H1 (cell line): ENCODE data around the gene THRB. TPM values are rescaled to one million over a fixed set of nuclear protein-coding genes. Genes with fewer than 3 reads are reported as not detected.

Experiments
- CTCF ChIA-PET: fragments of 300-600 bp; sonication (Branson Sonifier 250); formaldehyde crosslinking; loops from one replicate; lab custom pipeline; 2021; ENCODE audit not compliant: partially characterized antibody; lab: Charles Lee
- POLR2A ChIA-PET: fragments of 300-600 bp; sonication (Branson Sonifier 250); formaldehyde crosslinking; loops from one replicate; lab custom pipeline; 2021; ENCODE audit warnings: inconsistent platforms; ENCODE audit not compliant: partially characterized antibody; lab: Charles Lee
- DNase-seq, 2 experiments: peaks; one replicate each; pipeline versions ENCODE4 v3.0.0 to v3.0.0-alpha.2; 2010 to 2022; ENCODE audit warnings: low spot score in 2 of 2, low read depth in 1 of 2, mixed read lengths in 1 of 2
- FAIRE-seq: peaks from 2 replicates; lab custom pipeline; 2011; peaks lifted over from hg19 to GRCh38; lab: Jason Lieb, UNC
- H2AFZ ChIP-seq: 2 replicates; pipeline ENCODE4 v1.8.1; 2012; ENCODE audit warnings: low read length, inconsistent platforms
- H2AK5ac ChIP-seq: 2 replicates; pipeline ENCODE4 v1.6.1; 2013; ENCODE audit warnings: low read depth, low read length
- H2BK120ac ChIP-seq: replicated peaks from 2 replicates; pipeline ENCODE3; 2013; ENCODE audit warnings: low read depth, low read length, inconsistent platforms
- H2BK12ac ChIP-seq: 2 replicates; pipeline ENCODE4 v1.6.1; 2013; ENCODE audit warnings: low read depth, low read length
- H2BK15ac ChIP-seq: 2 replicates; pipeline ENCODE4 v1.6.1; 2013; ENCODE audit warnings: low read length
- H2BK20ac ChIP-seq: 2 replicates; pipeline ENCODE4 v1.6.1; 2013; ENCODE audit warnings: low read length
- H2BK5ac ChIP-seq: 2 replicates; pipeline ENCODE4 v1.6.1; 2013; ENCODE audit warnings: low read depth, low read length
- H3K14ac ChIP-seq: 2 replicates; pipeline ENCODE4 v1.6.1; 2013; ENCODE audit warnings: inconsistent platforms; ENCODE audit not compliant: insufficient read length
- H3K18ac ChIP-seq: 2 replicates; pipeline ENCODE4 v1.6.1; 2013; ENCODE audit warnings: low read length; ENCODE audit errors: extremely low read depth
- H3K23ac ChIP-seq: 2 replicates; pipeline ENCODE4 v1.6.1; 2013; ENCODE audit warnings: inconsistent platforms; ENCODE audit not compliant: insufficient read length
- H3K23me2 ChIP-seq: 2 replicates; pipeline ENCODE4 v1.6.1; 2013; ENCODE audit warnings: low read depth, low read length
- H3K27ac ChIP-seq: 2 replicates; pipeline ENCODE4 v1.6.1; 2011; ENCODE audit warnings: low read depth, low read length, inconsistent platforms
- H3K27me3 ChIP-seq, 4 experiments: replicated peaks in 1 of 4; 1 replicate in 1 of 4; 2 replicates in 3 of 4; pipeline versions ENCODE4 v1.6.1 to v1.8.1; 2011 to 2013; ENCODE audit warnings: low read length in 3 of 4, mild to moderate bottlenecking in 3 of 4, inconsistent platforms in 2 of 4, mixed read lengths in 2 of 4, moderate library complexity in 1 of 4; ENCODE audit not compliant: control insufficient read depth in 3 of 4, insufficient read depth in 3 of 4; ENCODE audit errors: extremely low read depth in 1 of 4
- H3K36me3 ChIP-seq, 4 experiments: 2 replicates each; pipeline versions ENCODE4 v1.6.1 to v1.8.1; 2011 to 2013; ENCODE audit warnings: mild to moderate bottlenecking in 4 of 4, low read length in 3 of 4, moderate library complexity in 2 of 4, control low read depth in 1 of 4, inconsistent platforms in 1 of 4; ENCODE audit not compliant: insufficient read depth in 4 of 4, control insufficient read depth in 2 of 4
- H3K4ac ChIP-seq: replicated peaks from 2 replicates; pipeline ENCODE3; 2013; ENCODE audit warnings: low read length, low read depth, mixed read lengths, inconsistent platforms; ENCODE audit not compliant: insufficient read length
- H3K4me1 ChIP-seq, 4 experiments: replicated peaks in 1 of 4; 1 replicate in 1 of 4; 2 replicates in 3 of 4; pipeline versions ENCODE4 v1.6.1 to v1.8.1; 2011 to 2013; ENCODE audit warnings: low read length in 3 of 4, inconsistent platforms in 2 of 4, mixed read lengths in 1 of 4; ENCODE audit not compliant: insufficient read depth in 4 of 4, control insufficient read depth in 3 of 4
- H3K4me2 ChIP-seq, 2 experiments: 2 replicates each; pipeline versions ENCODE4 v1.6.1 to v1.8.1; 2011 to 2013; ENCODE audit warnings: low read depth in 2 of 2, low read length in 2 of 2, control low read depth in 1 of 2, inconsistent platforms in 1 of 2, mild to moderate bottlenecking in 1 of 2; ENCODE audit not compliant: insufficient read depth in 1 of 2
- H3K4me3 ChIP-seq, 4 experiments: fragments of 200-600, 300-600 bp in 1 of 4; sonication (generic), shearing (Covaris generic), sonication (Bioruptor Twin) in 1 of 4; 2 replicates each; pipeline versions ENCODE4 v1.5.1 to v1.8.1; 2011 to 2016; ENCODE audit warnings: low read length in 4 of 4, low read depth in 3 of 4, control low read depth in 2 of 4, inconsistent platforms in 2 of 4, mild to moderate bottlenecking in 2 of 4, mixed read lengths in 1 of 4, moderate library complexity in 1 of 4; ENCODE audit not compliant: insufficient read depth in 2 of 4; ENCODE audit errors: extremely low read depth in 1 of 4
- H3K56ac ChIP-seq: replicated peaks from 2 replicates; pipeline ENCODE3; 2013; ENCODE audit warnings: low read depth, mild to moderate bottlenecking, mixed read lengths, low read length, inconsistent platforms; ENCODE audit not compliant: insufficient read length
- H3K79me1 ChIP-seq: 2 replicates; pipeline ENCODE4 v1.6.1; 2013; ENCODE audit warnings: low read depth, low read length, control low read depth
- H3K79me2 ChIP-seq, 2 experiments: 2 replicates each; pipeline versions ENCODE4 v1.6.1 to v1.8.1; 2012 to 2013; ENCODE audit warnings: low read length in 2 of 2, mild to moderate bottlenecking in 2 of 2, inconsistent platforms in 1 of 2; ENCODE audit not compliant: insufficient read depth in 2 of 2, control insufficient read depth in 1 of 2
- H3K9ac ChIP-seq, 4 experiments: replicated peaks in 1 of 4; 1 replicate in 1 of 4; 2 replicates in 3 of 4; pipeline versions ENCODE4 v1.6.1 to v1.8.1; 2011 to 2013; ENCODE audit warnings: low read depth in 3 of 4, low read length in 3 of 4, control low read depth in 2 of 4, mild to moderate bottlenecking in 2 of 4, moderate library complexity in 2 of 4, inconsistent platforms in 1 of 4; ENCODE audit errors: extremely low read depth in 1 of 4
- H3K9me3 ChIP-seq, 2 experiments: 2 replicates each; pipeline versions ENCODE4 v1.6.1 to v1.8.1; 2012 to 2013; ENCODE audit warnings: mild to moderate bottlenecking in 2 of 2, moderate library complexity in 2 of 2, control low read depth in 1 of 2, inconsistent platforms in 1 of 2, low read depth in 1 of 2, low read length in 1 of 2, mixed read lengths in 1 of 2; ENCODE audit not compliant: insufficient read depth in 2 of 2
- H4K20me1 ChIP-seq, 2 experiments: replicated peaks in 1 of 2; 2 replicates each; pipeline versions ENCODE3 to v1.8.1; 2011 to 2013; ENCODE audit warnings: inconsistent platforms in 2 of 2, low read length in 2 of 2, mild to moderate bottlenecking in 1 of 2; ENCODE audit not compliant: insufficient read depth in 2 of 2, control insufficient read depth in 1 of 2
- H4K5ac ChIP-seq: 2 replicates; pipeline ENCODE4 v1.6.1; 2013; ENCODE audit warnings: low read length, low read depth, mixed read lengths, inconsistent platforms; ENCODE audit not compliant: insufficient read length
- H4K8ac ChIP-seq: 2 replicates; pipeline ENCODE4 v1.8.0; 2013; ENCODE audit warnings: mild to moderate bottlenecking, moderate library complexity, low read length, inconsistent platforms; ENCODE audit not compliant: insufficient read depth; ENCODE audit errors: extremely low read depth
- H4K91ac ChIP-seq: replicated peaks from 2 replicates; pipeline ENCODE3; 2013; ENCODE audit warnings: low read length, mixed read lengths, inconsistent platforms; ENCODE audit not compliant: insufficient read length
- CREB1 ChIP-seq: IDR thresholded peaks from 2 replicates; pipeline ENCODE4 v1.6.1; 2012; ENCODE audit warnings: inconsistent platforms
- WGBS, 2 experiments: shearing (Covaris generic) in 1 of 2; methylation state at CpG; one replicate each; pipeline versions ENCODE4 v1.1.6 to v1.1.7; 2013 to 2015; ENCODE audit warnings: low lambda C conversion rate in 2 of 2, mixed read lengths in 2 of 2, inconsistent platforms in 1 of 2, low coverage in 1 of 2, missing lambda C conversion rate in 1 of 2; ENCODE audit not compliant: insufficient replicate concordance in 2 of 2, insufficient coverage in 1 of 2, insufficient read length in 1 of 2; ENCODE audit errors: extremely low coverage in 1 of 2, missing lambda C conversion rate in 1 of 2; 5-methylcytosine and 5-hydroxymethylcytosine counted together
- polyA plus RNA-seq, 7 experiments: library from polyadenylated mRNA; depleted of rRNA in 3 of 7; stranded (reverse) in 5 of 7; unstranded in 2 of 7; fragments of >200 nt in 5 of 7; fragments of 200-250 nt in 2 of 7; gene quantifications; 1 replicate in 5 of 7; 2 replicates in 1 of 7; 4 replicates in 1 of 7; pipeline versions ENCODE4 v1.2.1 to v1.2.3, GENCODE V29; 2011 to 2013; ENCODE audit warnings: missing spikeins in 2 of 7, mixed read lengths in 2 of 7
- total RNA-seq: library from RNA; stranded (reverse); fragmentation: NEBNext Ultra II Directional; extraction: Animal tissue kit (Norgen Biotek cat#: 25700); gene quantifications from 2 replicates; pipeline ENCODE4 v1.2.1, GENCODE V29; 2021

The THRB gene
- total and polyA plus RNA-seq, 2 of the 8 experiments (the other 6 are each of a cell fraction or from before 2014, with no cell fraction given): 0.98 to 3.9 TPM

DNA sequence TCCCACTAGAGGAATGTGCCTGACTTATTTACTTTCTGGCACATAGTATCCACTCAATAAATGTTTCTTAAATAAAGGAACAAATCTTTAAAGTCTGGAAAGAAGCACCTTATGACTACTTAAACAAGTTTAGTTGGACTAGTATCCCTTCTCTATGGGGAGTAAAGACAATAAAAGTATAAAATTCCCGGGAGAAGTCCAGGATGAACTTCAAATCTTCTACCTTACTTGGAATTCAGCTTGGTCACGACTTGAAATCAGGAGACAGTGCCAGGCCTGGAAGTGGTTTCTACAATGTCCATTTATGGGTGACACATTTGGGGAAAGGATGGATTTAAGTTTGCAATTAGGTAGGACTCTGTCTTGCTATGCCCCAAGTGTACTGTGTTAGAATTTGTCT lies 353.1 kb downstream of the THRB start:
- Histone ChIP-seq H4K91ac (no peak overlapping the region), H4K8ac (no peak overlapping the region), H3K4me3 (no peak overlapping the region), H3K14ac (no peak overlapping the region), H3K9ac (no peak overlapping the region), H3K56ac (no peak overlapping the region), H4K20me1 (no peaks in the 10 kb centered on the region), H3K4me2 (no peak overlapping the region), H3K79me2 (no peaks in the 10 kb centered on the region), H3K27me3 (no peaks in the 10 kb centered on the region), H3K4me1 (0 out of 7 replicates have a peak, but pooled peaks cover 0 to 2% (median 0%) of the 10 kb centered on the region in 4 experiments), H3K23ac (no peak overlapping the region), H2BK12ac (no peak overlapping the region), H2AK5ac (no peak overlapping the region), H3K9me3 (no peaks in the 10 kb centered on the region), H2BK120ac (no peak overlapping the region), H3K36me3 (no peaks in the 10 kb centered on the region), H2BK20ac (no peak overlapping the region), H3K18ac (no peak overlapping the region), H2BK15ac (no peak overlapping the region), H2AFZ (no peak overlapping the region), H3K79me1 (no peaks in the 10 kb centered on the region), H4K5ac (no peak overlapping the region), H3K23me2 (no peaks in the 10 kb centered on the region), H2BK5ac (no peak overlapping the region), H3K4ac (no peak overlapping the region), H3K27ac (no peak overlapping the region)
- no peak for FAIRE-seq
- ChIA-PET POLR2A (no interaction called here), CTCF (interaction anchor here (0.6 kb wide), 1 partner anchor 585 kb away, joined by 4 read pairs; no protein-coding TSS in a partner anchor)
- TF ChIP-seq CREB1: no peak
- no peak for DNase-seq
- 83% methylated on average over 2 of the region's 2 CpGs; no CpG with 5 or more reads in 1 of the 2 experiments for WGBS, 2 experiments
